ENCODE results near the gene PLEKHA4.

Gene PLEKHA4

DNA sequence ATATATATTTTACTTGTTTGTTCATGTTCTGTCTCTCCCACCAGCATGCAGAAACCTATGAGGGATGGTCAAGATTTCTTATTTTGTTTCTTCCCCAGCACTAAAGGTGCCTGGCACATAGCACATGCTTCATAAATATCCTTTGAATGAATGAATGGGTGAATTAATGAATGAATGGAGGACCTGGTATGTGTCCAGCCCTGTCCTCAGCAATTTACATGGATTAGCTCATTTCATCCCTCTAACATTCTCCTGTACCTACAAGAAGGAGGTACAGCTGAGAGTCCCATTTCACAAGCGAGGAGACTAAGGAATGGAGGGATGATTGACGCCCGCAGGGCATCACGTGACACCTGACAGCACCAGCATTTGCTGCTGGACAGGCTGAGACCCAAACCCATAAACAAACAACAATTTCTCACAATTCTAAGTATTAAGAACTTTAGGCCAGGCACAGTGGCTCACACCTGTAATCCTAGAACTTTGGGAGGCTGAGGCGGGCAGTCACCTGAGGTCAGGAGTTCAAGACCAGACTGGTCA, 50.8 kb downstream of the PLEKHA4 start:
- no peak for DNase-seq (ENCODE audit: low read depth in 1 of 2, low spot score in 1 of 2)
- H3K27me3 ChIP-seq (ENCODE audit: insufficient read depth, poor library complexity, severe bottlenecking): no peaks in the 10 kb centered on the region
- H3K4me3 ChIP-seq (replicated peaks; ENCODE audit: insufficient read depth, low read length): no peak overlapping the region
- no peak overlapping the region for H3K27ac ChIP-seq (replicated peaks)
- TF ChIP-seq, protein P1, sequence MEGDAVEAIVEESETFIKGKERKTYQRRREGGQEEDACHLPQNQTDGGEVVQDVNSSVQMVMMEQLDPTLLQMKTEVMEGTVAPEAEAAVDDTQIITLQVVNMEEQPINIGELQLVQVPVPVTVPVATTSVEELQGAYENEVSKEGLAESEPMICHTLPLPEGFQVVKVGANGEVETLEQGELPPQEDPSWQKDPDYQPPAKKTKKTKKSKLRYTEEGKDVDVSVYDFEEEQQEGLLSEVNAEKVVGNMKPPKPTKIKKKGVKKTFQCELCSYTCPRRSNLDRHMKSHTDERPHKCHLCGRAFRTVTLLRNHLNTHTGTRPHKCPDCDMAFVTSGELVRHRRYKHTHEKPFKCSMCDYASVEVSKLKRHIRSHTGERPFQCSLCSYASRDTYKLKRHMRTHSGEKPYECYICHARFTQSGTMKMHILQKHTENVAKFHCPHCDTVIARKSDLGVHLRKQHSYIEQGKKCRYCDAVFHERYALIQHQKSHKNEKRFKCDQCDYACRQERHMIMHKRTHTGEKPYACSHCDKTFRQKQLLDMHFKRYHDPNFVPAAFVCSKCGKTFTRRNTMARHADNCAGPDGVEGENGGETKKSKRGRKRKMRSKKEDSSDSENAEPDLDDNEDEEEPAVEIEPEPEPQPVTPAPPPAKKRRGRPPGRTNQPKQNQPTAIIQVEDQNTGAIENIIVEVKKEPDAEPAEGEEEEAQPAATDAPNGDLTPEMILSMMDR (IDR thresholded peaks at IDR 0.05; ENCODE audit: insufficient read depth, low read length): no peak
- TF ChIP-seq SPI1 (IDR thresholded peaks at IDR 0.05; ENCODE audit: borderline replicate concordance, low read depth): no peak
- TF ChIP-seq GABPA (IDR thresholded peaks at IDR 0.05; ENCODE audit: low read depth): no peak
- TF ChIP-seq, protein P2, sequence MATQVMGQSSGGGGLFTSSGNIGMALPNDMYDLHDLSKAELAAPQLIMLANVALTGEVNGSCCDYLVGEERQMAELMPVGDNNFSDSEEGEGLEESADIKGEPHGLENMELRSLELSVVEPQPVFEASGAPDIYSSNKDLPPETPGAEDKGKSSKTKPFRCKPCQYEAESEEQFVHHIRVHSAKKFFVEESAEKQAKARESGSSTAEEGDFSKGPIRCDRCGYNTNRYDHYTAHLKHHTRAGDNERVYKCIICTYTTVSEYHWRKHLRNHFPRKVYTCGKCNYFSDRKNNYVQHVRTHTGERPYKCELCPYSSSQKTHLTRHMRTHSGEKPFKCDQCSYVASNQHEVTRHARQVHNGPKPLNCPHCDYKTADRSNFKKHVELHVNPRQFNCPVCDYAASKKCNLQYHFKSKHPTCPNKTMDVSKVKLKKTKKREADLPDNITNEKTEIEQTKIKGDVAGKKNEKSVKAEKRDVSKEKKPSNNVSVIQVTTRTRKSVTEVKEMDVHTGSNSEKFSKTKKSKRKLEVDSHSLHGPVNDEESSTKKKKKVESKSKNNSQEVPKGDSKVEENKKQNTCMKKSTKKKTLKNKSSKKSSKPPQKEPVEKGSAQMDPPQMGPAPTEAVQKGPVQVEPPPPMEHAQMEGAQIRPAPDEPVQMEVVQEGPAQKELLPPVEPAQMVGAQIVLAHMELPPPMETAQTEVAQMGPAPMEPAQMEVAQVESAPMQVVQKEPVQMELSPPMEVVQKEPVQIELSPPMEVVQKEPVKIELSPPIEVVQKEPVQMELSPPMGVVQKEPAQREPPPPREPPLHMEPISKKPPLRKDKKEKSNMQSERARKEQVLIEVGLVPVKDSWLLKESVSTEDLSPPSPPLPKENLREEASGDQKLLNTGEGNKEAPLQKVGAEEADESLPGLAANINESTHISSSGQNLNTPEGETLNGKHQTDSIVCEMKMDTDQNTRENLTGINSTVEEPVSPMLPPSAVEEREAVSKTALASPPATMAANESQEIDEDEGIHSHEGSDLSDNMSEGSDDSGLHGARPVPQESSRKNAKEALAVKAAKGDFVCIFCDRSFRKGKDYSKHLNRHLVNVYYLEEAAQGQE (IDR thresholded peaks at IDR 0.05; ENCODE audit: insufficient replicate concordance, low read depth): no peak
- TF ChIP-seq POLR2AphosphoS5 (IDR thresholded peaks at IDR 0.05; ENCODE audit: low read depth): no peak

DNA sequence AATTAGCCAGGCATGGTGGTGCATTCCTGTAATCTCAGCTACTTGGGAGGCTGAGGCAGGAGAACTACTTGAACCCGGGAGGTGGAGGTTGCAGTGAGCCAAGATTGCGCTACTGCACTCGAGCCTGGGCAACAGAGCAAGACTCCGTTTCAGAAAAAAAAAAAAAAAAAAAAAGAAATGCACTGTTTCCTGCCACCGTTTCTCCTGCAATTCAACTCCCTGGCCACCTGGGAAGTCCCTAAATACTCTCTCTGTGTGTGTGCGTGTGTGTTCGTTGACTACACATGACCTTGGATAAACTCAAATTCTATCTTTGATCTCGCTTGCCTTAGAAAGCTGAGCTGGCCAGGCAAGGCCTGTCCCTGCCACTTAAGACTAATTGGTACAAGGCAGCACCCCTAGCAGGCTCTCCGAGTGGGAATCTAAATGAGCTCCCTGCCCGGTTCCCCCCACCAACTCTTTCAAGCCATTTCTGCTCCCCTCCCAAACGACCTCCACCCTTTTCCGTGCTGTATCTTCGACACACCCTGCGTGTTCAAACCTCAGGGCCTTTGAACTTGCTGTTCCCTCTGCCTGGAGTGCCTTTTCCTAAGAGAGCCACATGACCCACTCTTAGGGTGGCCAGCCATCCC, 52.4 kb downstream of the PLEKHA4 start:
- Histone ChIP-seq H3K27ac (replicated peaks) (no peak overlapping the region), H3K4me3 (replicated peaks; ENCODE audit: insufficient read depth, low read length) (no peak overlapping the region), H3K27me3 (ENCODE audit: insufficient read depth, poor library complexity, severe bottlenecking) (no peaks in the 10 kb centered on the region)
- no peak for DNase-seq (ENCODE audit: low read depth in 1 of 2, low spot score in 1 of 2)
- TF ChIP-seq, protein P1 (IDR thresholded peaks at IDR 0.05; ENCODE audit: insufficient read depth, low read length): no peak
- no peak for TF ChIP-seq SPI1 (IDR thresholded peaks at IDR 0.05; ENCODE audit: borderline replicate concordance, low read depth)
- TF ChIP-seq, protein P2 (IDR thresholded peaks at IDR 0.05; ENCODE audit: insufficient replicate concordance, low read depth): no peak
- TF ChIP-seq GABPA (IDR thresholded peaks at IDR 0.05; ENCODE audit: low read depth): no peak
- TF ChIP-seq POLR2AphosphoS5 (IDR thresholded peaks at IDR 0.05; ENCODE audit: low read depth): no peak

DNA sequence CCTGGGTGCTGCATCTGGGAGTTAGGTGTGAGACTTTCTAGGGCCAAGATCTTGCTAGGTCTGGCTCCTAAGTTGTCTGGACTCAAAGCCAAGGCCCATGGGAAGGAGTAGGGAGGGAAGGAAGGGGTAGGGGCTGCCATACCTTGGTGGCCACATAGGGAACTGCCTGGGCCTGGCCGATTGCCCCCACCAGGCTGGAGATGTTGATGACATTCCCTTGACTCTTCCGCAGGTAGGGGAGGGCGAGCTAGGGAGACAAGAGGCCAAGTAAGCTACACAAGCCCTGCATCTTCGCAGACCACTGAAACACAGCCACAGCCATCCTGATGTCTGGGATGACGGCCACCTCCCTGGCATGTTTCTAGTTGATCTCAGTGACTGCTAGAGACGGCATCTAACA, 53.5 kb downstream of the PLEKHA4 start:
- TF ChIP-seq, protein P2 (IDR thresholded peaks at IDR 0.05; ENCODE audit: insufficient replicate concordance, low read depth): no peak
- TF ChIP-seq, protein P1 (IDR thresholded peaks at IDR 0.05; ENCODE audit: insufficient read depth, low read length): no peak
- TF ChIP-seq POLR2AphosphoS5 (IDR thresholded peaks at IDR 0.05; ENCODE audit: low read depth) (no peak), GABPA (IDR thresholded peaks at IDR 0.05; ENCODE audit: low read depth) (no peak), SPI1 (IDR thresholded peaks at IDR 0.05; ENCODE audit: borderline replicate concordance, low read depth) (no peak)
- H3K27ac ChIP-seq (replicated peaks): no peak overlapping the region
- H3K4me3 ChIP-seq (replicated peaks; ENCODE audit: insufficient read depth, low read length): no peak overlapping the region
- no peaks in the 10 kb centered on the region for H3K27me3 ChIP-seq (ENCODE audit: insufficient read depth, poor library complexity, severe bottlenecking)
- no peak for DNase-seq (ENCODE audit: low read depth in 1 of 2, low spot score in 1 of 2)

Measured in HL-60 (cell line).